SIG-M5 (cell line): ENCODE data around the gene PIK3R1.
"Not testable (repeated sequence)": the region's sequence is repeated elsewhere in the genome, so short reads cannot be mapped to it uniquely, and the experiment has no call there.

Experiments used
- DNase-seq: peaks from one replicate; lab custom pipeline; 2025; lab: John Stamatoyannopoulos, UW

Gene PIK3R1

DNA sequence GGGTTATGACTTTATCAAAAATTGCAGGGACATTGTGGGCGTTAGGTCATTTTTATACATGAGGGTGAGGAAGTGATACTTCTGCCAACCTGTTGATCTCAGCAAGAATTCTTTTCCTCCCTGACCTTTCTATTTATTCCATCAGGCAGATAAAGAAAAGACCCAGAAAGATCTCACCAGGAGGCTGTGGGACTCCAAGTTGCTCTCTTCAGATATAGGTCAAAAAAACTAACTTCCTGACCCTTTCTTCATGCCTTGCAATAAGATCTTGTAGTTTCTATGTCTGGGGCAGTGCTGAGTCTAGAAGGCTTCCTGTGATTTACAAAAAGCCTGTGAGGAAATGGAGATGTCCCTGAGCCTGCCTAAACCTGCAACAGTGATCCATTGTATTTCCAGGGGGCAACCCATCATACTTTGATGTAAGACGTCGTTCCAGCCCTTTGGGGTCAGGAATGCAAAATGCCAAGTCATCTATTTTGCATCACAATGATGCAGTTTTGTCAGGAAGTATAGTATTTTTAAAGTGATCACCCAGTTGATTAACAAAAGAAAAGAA is 22.0 kb upstream of the PIK3R1 start:
- DNase-seq, result no peak

DNA sequence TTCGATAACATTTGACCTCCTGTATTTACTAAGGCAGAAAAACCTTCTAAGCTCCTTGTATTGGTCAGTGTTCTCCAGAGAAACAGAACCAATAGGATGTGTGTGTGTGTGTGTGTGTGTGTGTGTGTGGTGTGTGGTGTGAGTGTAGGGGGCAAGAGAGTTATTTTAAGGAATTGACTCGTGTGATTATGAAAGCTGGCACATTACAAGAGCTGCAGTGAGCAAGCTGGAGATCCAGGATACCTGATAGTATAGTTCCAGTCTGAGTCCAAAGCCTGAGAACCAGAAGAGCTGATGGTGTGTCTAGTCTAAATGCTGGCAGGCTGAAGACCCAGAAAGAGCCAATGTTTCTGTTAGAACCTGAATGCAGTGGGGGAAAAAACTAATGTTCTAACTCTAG is 21.2 kb upstream of the PIK3R1 start:
- DNase-seq, result no peak

DNA sequence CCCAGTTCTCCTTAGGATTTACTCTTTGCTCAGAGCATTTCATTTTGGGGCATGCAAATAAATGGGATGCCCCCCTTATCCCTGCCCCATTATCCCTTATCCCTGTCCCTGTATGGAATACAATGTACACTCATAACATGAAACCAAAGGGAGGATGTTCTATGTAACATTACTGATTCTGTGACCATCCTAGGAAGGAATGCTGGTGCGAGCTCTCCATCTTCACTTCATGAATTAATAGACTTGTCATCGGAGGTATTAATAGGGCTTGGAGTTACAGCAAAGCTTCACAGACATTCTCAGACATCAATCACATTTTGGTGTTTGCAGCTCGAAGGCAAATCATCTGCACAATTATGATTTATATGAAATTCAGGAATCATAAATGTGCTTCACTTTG is 20.4 kb upstream of the PIK3R1 start:
- DNase-seq, result no peak

DNA sequence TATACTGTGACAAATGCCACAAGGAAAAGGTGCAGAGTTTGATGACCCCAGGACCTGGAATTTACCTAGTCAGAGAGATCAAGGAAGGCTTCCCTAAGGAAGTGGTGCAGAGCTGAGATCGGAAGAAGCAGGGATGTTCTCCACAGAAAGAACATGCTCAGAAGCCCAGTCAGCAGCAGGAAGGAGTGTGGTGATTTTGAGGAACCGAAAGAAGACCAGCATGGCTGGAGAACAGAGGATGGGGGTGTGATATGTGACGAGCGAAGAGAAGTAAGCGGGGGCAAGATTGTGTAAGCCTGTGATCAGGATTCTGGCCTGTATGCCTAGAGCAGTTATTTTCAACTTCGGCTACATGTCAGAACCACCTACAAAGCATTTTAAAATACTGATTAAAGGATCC is 18.7 kb upstream of the PIK3R1 start:
- DNase-seq, result peak; percentile 81

DNA sequence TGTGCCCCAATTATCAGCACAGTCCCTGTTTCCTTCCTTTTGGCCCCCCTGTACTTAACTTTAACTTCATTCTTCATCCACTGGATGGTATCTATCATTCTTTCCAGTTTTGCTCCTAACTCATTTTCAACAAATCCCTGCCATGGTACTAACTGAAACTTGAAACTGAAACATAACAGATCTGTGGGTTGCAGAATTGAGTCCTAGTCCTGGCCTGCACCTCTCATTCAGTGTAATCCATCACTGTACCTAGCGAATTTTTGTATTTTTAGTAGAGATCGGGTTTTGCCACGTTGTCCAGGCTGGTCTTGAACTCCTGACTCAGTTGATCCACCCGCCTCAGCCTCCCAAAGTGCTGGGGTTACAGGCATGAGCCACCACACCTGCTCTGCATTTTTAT is 15.3 kb upstream of the PIK3R1 start:
- no peak for DNase-seq

DNA sequence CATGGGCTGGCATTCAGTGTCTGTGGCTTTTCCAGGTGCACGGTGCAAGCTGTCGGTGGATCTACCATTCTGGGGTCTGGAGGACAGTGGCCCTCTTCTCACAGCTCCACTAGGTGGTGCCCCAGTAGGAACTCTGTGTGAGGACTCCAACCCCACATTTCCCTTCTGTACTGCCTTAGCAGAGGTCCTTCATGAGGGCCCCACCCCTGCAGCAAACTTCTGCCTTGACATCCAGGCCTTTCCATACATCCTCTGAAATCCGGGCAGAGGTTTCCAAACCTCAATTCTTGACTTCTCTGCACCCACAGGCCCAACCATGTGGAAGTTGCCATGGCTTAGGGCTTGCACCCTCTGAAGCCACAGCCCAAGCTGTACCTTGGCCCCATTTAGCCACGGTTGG is 4.9 kb upstream of the PIK3R1 start:
- not testable (repeated sequence) for DNase-seq

DNA sequence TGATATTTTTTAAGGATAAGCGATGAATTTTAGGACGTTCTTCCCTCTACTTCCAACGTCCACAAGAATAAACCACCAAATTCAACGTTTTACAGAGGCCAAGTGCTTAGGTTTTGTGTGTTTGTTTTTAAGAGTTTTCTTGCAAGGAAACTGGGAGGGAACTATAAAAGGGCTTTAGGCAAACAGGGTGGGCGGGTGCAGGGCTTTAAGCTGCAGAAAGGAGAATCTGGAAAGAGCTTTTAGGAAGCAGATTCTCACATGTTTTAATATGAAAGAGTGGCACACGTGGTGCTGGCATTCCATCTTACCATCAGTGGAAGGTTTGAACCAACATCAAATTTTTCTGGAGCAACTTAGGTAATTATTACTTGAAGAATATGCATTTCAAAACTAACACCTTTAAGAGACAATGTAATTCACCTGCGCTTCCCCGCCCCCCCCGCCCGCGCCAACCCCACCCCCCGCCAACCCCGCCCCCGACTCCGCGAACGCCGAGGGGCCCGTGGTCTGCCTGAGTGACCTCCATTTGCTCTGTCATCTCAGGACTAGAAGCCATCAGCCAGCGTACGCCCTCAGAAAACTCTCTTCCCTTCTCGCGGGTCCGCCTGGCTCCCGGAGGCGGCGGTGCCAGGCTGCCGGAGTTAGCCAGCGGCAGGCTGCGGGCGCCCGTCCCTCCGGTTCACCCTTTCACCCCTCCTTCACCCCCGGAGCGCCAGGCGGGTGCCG is 911 bp upstream of the PIK3R1 start:
- DNase-seq, result no peak

DNA sequence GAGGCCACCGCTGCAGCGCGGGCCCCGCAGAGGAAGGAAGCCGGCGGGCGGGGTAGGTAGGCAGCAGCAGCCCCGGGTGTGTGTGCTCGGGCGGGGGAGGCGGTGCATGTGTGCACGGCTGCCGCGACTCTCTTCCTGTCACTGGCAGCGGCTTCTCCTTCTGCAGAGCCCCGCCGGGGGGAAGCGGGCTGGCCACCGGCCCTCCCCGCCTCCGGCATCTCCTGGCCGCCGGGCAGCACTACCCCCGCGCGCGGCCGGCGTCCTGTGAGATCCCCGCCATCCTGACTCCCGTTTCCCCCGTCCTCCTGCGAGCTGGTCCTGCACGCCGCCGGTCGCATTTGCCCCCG is 315 bp downstream of the PIK3R1 start:
- no peak for DNase-seq

DNA sequence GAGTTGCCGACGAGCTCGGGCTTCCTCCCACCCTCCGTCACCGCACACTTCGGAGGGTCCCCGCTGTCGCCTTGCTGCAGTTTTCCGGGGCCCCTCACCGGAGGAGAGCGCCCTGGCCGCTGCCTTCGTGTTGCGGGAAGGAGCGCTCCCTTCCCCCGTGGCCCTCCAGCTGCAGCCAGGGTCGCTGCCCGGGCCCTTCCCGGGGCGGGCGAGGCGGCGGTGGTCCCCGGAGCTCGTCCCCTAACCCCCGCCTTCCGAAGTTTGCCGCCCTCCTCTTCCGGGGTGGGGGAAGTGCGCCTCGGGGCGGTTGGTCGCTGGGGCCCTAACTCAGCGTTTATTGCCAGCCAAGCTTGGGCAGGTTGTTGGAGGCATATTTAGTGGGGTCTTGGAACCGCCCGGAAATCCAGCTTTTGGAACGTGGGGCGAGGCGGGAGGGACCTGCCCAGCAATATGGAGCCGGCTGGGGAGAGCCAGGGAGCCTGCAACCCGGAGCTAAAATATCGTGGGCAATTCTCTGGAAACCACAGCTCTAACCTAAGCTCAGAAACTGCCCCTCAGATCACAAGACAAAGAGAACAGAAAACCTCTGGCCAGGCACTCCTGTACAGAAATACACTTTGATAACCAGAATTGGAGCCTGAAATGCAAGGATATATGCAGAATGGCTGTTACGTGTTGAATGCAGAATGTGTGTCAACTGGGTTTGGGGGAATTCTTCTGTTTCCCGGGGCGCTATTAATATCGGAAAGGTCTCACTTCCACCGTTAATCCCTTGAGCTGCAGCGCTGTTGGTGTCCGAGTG is 890 bp downstream of the PIK3R1 start:
- no peak for DNase-seq

DNA sequence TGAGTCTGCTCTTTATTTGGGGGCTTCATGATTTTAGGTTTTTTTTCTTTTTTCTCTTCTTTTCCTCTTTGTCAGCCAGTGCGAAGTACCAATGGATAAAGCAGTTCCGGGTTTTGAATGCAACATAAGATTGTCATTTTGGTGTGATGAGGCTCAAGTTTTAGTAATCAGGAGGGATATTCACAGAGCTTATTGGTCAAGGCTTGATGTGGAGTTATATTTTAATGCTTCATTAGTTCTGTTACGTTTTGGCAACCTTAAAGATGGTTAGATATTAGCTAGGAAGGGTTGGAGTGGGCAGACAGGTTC is 1.4 kb downstream of the PIK3R1 start:
- DNase-seq, result no peak

DNA sequence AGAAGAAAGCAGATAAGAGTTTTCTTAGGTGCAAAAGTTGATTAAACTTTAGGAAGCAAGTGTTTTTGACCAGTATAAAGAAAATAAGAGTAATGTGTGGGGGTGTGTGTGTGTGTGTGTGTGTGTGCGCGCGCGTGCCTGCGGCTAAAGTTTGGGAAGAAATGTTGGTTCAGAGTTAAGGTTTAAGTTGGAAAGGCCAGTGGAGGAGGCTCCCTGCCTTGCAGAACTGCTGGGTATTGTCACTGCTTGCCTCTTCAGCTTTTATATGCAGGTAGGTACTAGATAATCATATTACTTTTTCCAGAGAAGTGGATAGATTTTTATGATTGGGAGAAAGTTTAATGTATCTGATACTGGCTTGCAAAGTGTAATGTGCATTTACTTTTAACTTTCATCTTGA is 2.0 kb downstream of the PIK3R1 start:
- no peak for DNase-seq

DNA sequence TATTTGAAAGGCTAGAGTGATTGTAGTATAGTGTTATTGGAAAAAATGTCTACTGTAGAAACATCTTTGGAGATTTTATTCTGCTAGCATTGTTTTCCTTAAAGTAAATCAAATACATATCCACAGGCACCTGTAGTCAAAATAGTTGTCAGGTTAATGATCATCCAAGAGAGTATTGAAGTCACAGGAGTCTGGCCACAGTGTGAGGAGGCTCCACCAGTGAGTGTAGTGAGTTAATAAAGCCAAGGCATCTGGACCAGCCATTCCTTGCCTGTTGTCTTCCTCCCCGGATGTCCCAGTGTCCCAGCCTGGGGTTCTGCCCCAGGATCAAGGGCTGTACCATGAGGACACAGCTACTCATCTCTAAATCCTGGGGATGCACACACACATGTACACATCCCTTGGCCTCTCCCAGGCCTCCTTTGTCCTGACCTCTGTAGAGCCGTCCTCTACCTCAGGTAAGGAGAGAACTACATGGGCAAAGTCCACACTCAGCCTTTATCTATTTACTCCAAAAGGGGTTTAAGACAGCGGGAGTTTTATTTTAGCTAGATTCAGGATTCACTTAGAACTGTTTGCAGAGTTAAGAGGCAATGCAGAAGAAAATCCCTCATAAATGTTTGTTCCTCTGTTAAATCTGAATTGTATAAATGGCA is 3.7 kb downstream of the PIK3R1 start:
- DNase-seq, result no peak

DNA sequence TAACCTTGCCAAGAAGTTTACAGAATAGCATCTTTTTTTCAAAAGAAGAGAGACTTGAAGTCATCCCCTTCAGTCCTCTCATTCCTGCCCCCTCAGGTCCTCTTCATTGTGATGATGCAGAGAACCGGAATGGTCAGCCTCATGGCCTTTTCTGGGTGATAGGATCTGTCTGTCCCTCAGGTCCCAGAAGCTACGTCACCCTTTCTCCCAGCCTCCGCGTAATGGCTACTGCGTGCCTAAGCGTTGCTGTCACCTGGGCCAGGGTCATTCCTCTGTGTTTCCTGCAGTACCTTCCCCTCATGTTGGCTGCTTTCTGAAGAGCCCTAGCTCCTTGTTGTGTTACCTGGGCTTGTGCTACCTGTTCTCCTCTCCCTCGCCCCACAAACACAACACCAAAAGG is 4.7 kb downstream of the PIK3R1 start:
- no peak for DNase-seq

DNA sequence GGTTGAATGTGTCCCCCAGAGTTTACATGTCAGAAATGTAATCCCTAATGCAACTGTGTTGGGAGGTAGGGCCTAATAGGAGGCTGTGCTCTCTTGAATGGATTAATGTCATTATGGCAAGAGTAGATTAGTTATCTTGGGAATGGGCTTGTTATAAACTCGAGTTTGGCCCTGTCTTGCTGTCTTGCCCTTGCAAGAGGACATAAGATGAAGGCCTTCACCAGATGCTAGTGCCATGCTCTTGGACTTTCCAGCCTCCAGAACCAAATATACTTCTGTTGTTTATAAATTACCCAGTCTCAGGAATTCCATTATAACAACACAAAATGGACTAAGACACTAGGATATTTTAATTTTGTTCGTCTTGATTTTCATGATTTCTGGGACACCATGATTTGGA is 5.4 kb downstream of the PIK3R1 start:
- DNase-seq, result no peak

DNA sequence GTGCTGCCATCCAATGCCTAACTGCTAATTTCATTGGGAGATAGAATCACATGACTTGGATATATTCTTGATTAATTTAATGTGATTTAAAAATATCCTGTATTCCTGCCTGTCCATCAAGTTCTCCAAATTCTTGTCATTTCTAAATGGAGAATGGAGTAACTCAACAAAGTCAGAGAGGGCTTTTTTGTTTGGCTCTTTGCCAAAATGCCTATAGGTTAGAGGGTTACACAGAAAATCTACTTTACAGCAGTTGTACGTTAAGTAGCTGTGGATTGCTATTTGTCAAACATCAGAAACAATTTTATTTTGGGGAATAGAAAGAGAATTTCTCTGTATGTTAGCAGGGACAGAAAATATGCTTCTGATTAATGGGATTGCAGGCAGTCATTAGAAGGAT is 5.9 kb downstream of the PIK3R1 start:
- no peak for DNase-seq

DNA sequence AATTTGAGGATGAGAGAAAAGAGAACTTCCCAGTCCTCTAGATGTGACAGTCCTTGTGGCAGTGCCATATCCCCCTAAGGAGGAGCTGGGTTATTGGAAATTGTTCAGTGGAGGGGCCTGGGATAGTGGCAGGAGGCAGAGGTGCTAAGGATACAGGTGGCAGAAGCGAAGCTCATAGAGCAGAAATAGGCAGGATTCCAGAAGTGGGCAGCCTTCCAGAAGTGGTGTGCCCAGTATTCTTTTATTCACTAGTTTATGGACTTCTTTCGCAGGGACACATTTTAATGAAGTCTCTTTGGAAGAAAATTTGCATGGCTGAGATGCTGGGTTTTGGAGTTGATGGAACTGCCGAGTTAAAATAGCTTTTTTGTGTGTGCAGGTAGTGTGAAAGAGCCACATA is 6.8 kb downstream of the PIK3R1 start:
- DNase-seq, result no peak

DNA sequence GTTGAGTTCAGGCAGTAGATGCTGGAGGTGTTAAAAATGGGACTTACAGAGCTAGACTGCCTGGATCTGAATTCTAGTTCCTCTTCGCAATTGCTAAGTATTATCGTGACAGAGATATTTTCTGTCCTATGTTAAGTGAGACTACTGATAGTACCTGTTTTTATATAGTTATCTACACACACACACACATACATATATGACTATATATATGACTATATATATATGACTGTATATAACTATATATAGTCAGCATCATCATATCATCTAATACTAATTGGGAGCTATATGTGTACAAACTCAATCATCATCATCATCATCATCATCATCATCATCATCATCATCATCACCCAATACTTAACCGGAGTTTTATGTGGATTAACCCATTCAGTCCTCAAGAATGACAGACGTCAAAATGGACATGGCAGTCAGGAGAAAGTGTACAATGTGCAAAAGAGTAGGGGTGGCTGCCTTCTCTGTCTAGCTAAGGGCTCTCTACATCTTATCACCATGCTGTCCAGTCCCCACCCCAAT is 7.3 kb downstream of the PIK3R1 start:
- no peak for DNase-seq

DNA sequence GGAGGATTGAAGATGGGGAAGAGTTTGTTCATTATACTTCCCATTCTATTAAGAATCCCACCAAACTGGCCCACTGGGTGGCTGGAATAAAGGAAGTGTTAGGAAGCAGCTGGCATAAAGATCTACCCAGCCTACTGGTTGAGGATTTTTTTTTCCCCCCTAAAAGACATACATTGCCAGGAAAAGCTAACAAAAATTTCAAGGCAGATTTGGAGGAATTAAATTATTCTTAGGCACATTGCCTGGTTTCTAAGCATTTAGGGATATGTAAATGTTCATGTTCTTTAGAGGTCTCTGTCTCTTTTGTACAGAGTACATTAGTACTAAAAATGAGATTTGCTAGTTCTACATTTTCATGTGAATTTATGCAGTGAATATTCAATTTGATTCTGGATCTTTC is 8.3 kb downstream of the PIK3R1 start:
- DNase-seq, result no peak

DNA sequence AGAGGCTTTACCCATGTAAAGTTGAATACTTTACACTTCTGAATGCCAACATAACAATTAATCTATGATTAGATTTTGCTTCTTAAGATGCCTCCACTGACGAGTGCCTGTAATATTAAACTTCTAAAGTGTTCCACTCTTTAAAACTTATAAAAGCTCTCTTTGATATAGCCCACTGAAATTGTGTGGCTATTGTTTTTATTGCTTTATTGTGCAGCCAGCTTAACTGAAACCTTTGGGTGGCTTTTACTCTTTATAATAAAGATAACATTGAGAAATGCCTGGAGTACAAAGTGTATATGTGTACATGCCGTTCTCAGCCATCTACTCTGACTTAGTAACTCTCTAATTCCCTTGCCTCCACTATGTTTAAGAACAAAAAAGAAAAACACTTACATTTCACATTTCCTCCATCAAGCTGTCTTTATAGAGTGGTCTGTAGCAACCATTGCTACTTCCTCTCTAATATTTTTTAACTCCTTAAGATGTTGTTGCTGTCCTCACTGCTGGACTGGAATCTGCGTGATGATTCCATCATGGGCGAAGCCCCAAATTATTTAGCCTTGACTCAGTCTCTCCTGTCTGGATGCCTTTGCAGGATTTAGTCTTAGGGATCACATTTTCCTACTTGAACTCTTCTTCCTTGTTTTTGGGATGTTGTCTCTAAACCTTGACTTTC is 9.1 kb downstream of the PIK3R1 start:
- DNase-seq, result no peak

DNA sequence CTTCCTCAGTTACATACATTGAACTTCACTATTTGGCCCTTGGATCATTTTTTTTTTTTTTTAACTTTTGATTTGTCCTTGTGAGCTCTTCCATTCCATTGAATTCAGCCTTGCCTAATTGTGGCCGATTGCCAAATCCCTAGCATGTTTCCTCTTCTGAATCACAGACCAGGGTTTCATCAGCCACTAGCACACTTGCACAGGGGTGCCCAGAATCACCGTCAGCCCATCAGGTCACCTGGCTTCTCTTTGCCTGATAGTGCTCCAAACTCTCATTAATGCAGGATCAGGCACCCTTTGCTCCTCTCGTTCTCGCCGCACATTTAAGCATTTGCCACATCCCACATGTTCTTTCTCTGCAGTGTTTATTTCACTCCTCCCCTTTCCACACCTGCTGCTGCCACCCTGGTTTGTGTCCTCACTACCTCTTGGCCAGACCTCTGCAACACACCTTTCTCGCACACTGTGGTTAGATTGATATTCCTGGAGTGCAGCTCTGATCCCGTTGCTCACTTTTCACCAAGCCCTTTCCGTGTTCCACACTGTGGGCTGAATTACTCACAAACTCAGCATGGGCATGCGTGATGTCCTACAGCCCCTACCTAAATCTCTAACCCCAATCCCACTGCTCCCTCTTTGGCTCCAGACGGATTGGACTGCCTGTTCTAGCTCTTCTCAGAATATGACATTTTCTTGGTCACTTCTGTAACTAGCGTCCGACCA is 9.8 kb downstream of the PIK3R1 start:
- DNase-seq, result no peak

DNA sequence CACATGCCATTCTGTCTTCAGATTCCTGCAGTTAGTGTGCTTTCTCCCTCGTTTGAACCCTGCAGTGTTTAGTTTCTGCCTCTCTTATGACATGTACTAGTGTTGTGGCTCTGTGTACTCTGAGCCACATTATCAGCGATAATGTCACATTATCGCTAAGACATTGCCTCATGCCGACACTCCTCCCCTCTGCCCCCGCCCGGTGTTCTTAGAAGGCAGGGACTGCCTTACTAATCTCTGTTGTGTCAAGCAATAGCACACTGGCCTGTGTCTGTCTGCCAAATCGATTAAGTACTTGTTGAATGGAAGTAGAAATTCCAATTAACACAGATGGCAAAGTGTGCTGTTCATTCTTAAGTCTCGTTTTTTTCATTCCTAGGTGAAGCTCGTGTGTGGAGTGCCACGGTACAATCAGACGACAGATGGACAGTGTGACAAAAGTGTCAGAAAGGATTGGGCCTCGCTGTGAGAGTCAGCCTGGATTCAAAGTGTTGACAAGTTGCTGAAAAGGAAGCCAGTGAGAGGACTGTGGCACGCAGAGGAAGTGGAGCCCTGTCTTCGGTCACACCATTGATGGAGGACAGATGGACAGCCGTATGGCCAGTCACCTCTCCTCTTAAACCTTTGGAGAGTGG is 10.5 kb downstream of the PIK3R1 start:
- no peak for DNase-seq
